K562 (cell line): ENCODE results near the gene TUBG2. TPM values are rescaled to one million over a fixed set of nuclear protein-coding genes. Genes with fewer than 3 reads are reported as not detected.

Source experiments
- ATAC-seq: fragments of 200-7000 bp; cut with Tn5 transposase; 3 replicates; pipeline ENCODE4 v1.9.1; 2020; ENCODE audit warnings: moderate library complexity
- BruUV-seq: library from RNA; stranded (reverse); fragments of 400-500 nt; replicated peaks from 2 replicates; lab custom pipeline; 2021; lab: Mats Ljungman, UMichigan
- CTCF ChIA-PET: fragments of 300-600 bp; formaldehyde crosslinking; extraction: SDS; loops from one replicate; lab custom pipeline; 2021; ENCODE audit warnings: low intra/inter-chr PET ratio; lab: Yijun Ruan, JAX
- POLR2A ChIA-PET: fragments of 300-600, 350-650 bp; sonication (Branson Sonifier 250); formaldehyde crosslinking; extraction: SDS; loops from one replicate; lab custom pipeline; 2021; ENCODE audit warnings: antibody characterized with exemption, inconsistent platforms; lab: Yijun Ruan, JAX
- DNase-seq, 4 experiments: peaks; one replicate each; pipeline versions ENCODE4 v3.0.0 to v3.0.0-alpha.2; 2011 to 2018; ENCODE audit warnings: low spot score in 3 of 4, mixed read lengths in 3 of 4; ENCODE audit errors: extremely low read depth in 1 of 4
- FAIRE-seq: peaks from 2 replicates; lab custom pipeline; 2011; peaks lifted over from hg19 to GRCh38; lab: Jason Lieb, UNC
- H2AFZ ChIP-seq: 2 replicates; pipeline ENCODE4 v1.6.0; 2011; ENCODE audit warnings: low read depth, low read length, control low read depth, inconsistent platforms
- H3K27ac ChIP-seq: fragments of 200-600 bp; 3 replicates; pipeline ENCODE4 v1.8.0; 2011; ENCODE audit warnings: low read depth, mild to moderate bottlenecking, control low read depth, inconsistent platforms, low read length, moderate library complexity, mixed read lengths; ENCODE audit errors: extremely low read depth
- H3K27me3 ChIP-seq, 2 experiments: fragments of 300-600 bp in 1 of 2; 2 replicates in 1 of 2; 3 replicates in 1 of 2; pipeline versions ENCODE4 v1.6.0 to v1.8.0; 2011; ENCODE audit warnings: inconsistent platforms in 2 of 2, low read length in 2 of 2, mild to moderate bottlenecking in 1 of 2, mixed read lengths in 1 of 2, moderate library complexity in 1 of 2; ENCODE audit not compliant: control insufficient read depth in 2 of 2, insufficient read depth in 2 of 2
- H3K36me3 ChIP-seq: fragments of 300-600 bp; 3 replicates; pipeline ENCODE4 v1.8.0; 2011; ENCODE audit warnings: mild to moderate bottlenecking, low read length, inconsistent platforms; ENCODE audit not compliant: control insufficient read depth, insufficient read depth
- H3K4me1 ChIP-seq, 2 experiments: fragments of 200-600 bp in 1 of 2; replicated peaks in 1 of 2; 2 replicates in 1 of 2; 3 replicates in 1 of 2; pipeline versions ENCODE4 v1.5.1 to v1.8.0; 2011; ENCODE audit warnings: inconsistent platforms in 2 of 2, low read length in 2 of 2, mild to moderate bottlenecking in 1 of 2, mixed read lengths in 1 of 2, moderate library complexity in 1 of 2; ENCODE audit not compliant: control insufficient read depth in 2 of 2, insufficient read depth in 2 of 2
- H3K4me2 ChIP-seq: 2 replicates; pipeline ENCODE4 v1.6.1; 2011; ENCODE audit warnings: low read length, control low read depth, inconsistent platforms, mixed read lengths; ENCODE audit not compliant: insufficient read depth
- H3K4me3 ChIP-seq: fragments of 200-600 bp; sonication (generic), shearing (Covaris generic); 2 replicates; pipeline ENCODE4 v1.5.1; 2016; ENCODE audit warnings: control low read depth, inconsistent platforms
- H3K79me2 ChIP-seq: fragments of 200-600 bp; 3 replicates; pipeline ENCODE4 v1.8.0; 2011; ENCODE audit warnings: low read length, inconsistent platforms; ENCODE audit not compliant: control insufficient read depth, insufficient read depth
- H3K9ac ChIP-seq, 2 experiments: 2 replicates each; pipeline versions ENCODE4 v1.6.0 to v1.6.1; 2011; ENCODE audit warnings: low read depth in 2 of 2, low read length in 2 of 2, control low read depth in 1 of 2, inconsistent platforms in 1 of 2, mild to moderate bottlenecking in 1 of 2, mixed read lengths in 1 of 2; ENCODE audit not compliant: insufficient read depth in 1 of 2
- H3K9me1 ChIP-seq: one replicate; pipeline ENCODE4 v1.6.0; 2011; ENCODE audit warnings: inconsistent platforms, mild to moderate bottlenecking, low read length, moderate library complexity; ENCODE audit not compliant: control insufficient read depth, insufficient read depth
- H3K9me3 ChIP-seq: replicated peaks from 2 replicates; pipeline ENCODE4 v1.5.1; 2011; ENCODE audit warnings: low read depth, low read length, inconsistent platforms; ENCODE audit not compliant: control insufficient read depth, insufficient read depth
- H4K20me1 ChIP-seq: replicated peaks from 2 replicates; pipeline ENCODE4 v1.6.1; 2011; ENCODE audit warnings: low read length, inconsistent platforms, mixed read lengths; ENCODE audit not compliant: control insufficient read depth, insufficient read depth
- ARID1B ChIP-seq: fragments of 450-650 bp; IDR thresholded peaks from 2 replicates; pipeline ENCODE4 v1.6.1; 2016; ENCODE audit warnings: antibody characterized with exemption, mild to moderate bottlenecking, inconsistent platforms
- CHCHD3 ChIP-seq: fragments of 250-450 bp; sonication (Bioruptor Pico); IDR thresholded peaks from 2 replicates; pipeline ENCODE4 v2.1.2; 2022; ENCODE audit warnings: mild to moderate bottlenecking
- CTBP1 ChIP-seq: fragments of 450-650 bp; IDR thresholded peaks from 2 replicates; pipeline ENCODE4 v1.6.1; 2016; ENCODE audit warnings: borderline replicate concordance
- ESRRA ChIP-seq: fragments of 450-650 bp; IDR thresholded peaks from 2 replicates; pipeline ENCODE4 v1.6.1; 2014; ENCODE audit warnings: low read depth, mild to moderate bottlenecking, moderate library complexity, borderline replicate concordance
- FOXA3 ChIP-seq, 2 experiments: fragments of 450-650 bp in 1 of 2; sonication (generic) in 1 of 2; formaldehyde crosslinking; IDR thresholded peaks in 1 of 2; conservative IDR thresholded peaks in 1 of 2; 2 replicates each; pipeline versions ENCODE4 v1.4.0 to v1.8.0; 2020 to 2022; ENCODE audit warnings: mild to moderate bottlenecking in 2 of 2, missing genetic modification reagents in 1 of 2
- GATAD2A ChIP-seq: fragments of 450-650 bp; IDR thresholded peaks from 2 replicates; pipeline ENCODE4 v1.6.1; 2017
- GTF2A2 ChIP-seq: IDR thresholded peaks from 2 replicates; pipeline ENCODE4 v1.6.1; 2016; ENCODE audit warnings: mild to moderate bottlenecking, missing genetic modification characterization, missing compliant biosample characterization
- MTA1 ChIP-seq: fragments of 450-650 bp; IDR thresholded peaks from 2 replicates; pipeline ENCODE4 v1.6.1; 2017; ENCODE audit warnings: borderline replicate concordance
- MXI1 ChIP-seq: IDR thresholded peaks from 2 replicates; pipeline ENCODE4 v1.6.1; 2011; ENCODE audit warnings: low read depth, mild to moderate bottlenecking, improper control_type of control experiment, low read length
- POLR2A ChIP-seq: fragments of 450-650 bp; conservative IDR thresholded peaks from 2 replicates; pipeline ENCODE4 v1.6.1; 2016
- RBM15 ChIP-seq: fragments of 200-400 bp; formaldehyde crosslinking; IDR thresholded peaks from 2 replicates; pipeline ENCODE4 v1.6.1; 2018; ENCODE audit warnings: mild to moderate bottlenecking, low read length, moderate library complexity; ENCODE audit not compliant: insufficient read depth
- SMARCC2 ChIP-seq: fragments of 450-650 bp; IDR thresholded peaks from 2 replicates; pipeline ENCODE4 v1.6.1; 2017; ENCODE audit warnings: antibody characterized with exemption, moderate library complexity, mild to moderate bottlenecking, low read depth
- SOX6 ChIP-seq: fragments of 450-650 bp; IDR thresholded peaks from 2 replicates; pipeline ENCODE4 v1.6.1; 2014; ENCODE audit warnings: mild to moderate bottlenecking
- STAG1 ChIP-seq: sonication (generic); formaldehyde crosslinking; IDR thresholded peaks from 2 replicates; pipeline ENCODE4 v1.5.0; 2020; ENCODE audit warnings: missing genetic modification reagents, borderline replicate concordance
- TCF7L2 ChIP-seq: fragments of 150-350 bp; IDR thresholded peaks from 2 replicates; pipeline ENCODE4 v1.6.1; 2016; ENCODE audit warnings: low read depth, mild to moderate bottlenecking, low read length, moderate library complexity
- TCFL5 ChIP-seq: fragments of 250-450 bp; sonication (Bioruptor Pico); conservative IDR thresholded peaks from 2 replicates; pipeline ENCODE4 v1.6.1; 2021; ENCODE audit warnings: mild to moderate bottlenecking, moderate library complexity, matching md5 sums
- ZEB2 ChIP-seq: fragments of 450-650 bp; IDR thresholded peaks from 2 replicates; pipeline ENCODE4 v1.6.1; 2016
- ZNF77 ChIP-seq: fragments of 250-450 bp; sonication (Bioruptor Pico); IDR thresholded peaks from 2 replicates; pipeline ENCODE4 v1.5.0; 2020
- WGBS: fragments of 100-300 bp; shearing (Covaris generic); methylation state at CpG from one replicate; pipeline ENCODE4 v1.1.6; 2016; ENCODE audit warnings: low coverage, mixed read lengths; ENCODE audit not compliant: insufficient coverage; ENCODE audit errors: missing lambda C conversion rate; 5-methylcytosine and 5-hydroxymethylcytosine counted together
- in situ Hi-C: fragments of 300-500 bp; cut with MboI; formaldehyde crosslinking; loops from 4 replicates; pipeline ENCODE4 v1.15.0; 2018; ENCODE audit warnings: inconsistent platforms, mixed read lengths
- intact Hi-C: fragments of 100-400 bp; cut with micrococcal nuclease; formaldehyde crosslinking; loops from 2 replicates; pipeline ENCODE4 v1.14.2; 2022
- polyA plus RNA-seq, 8 experiments: library from polyadenylated mRNA; depleted of rRNA in 4 of 8; stranded (reverse) in 5 of 8; unstranded in 3 of 8; fragments of >200 nt; fragmentation: Nextera tagmentation in 2 of 8; fragmentation: Illumina TruSeq in 1 of 8; extraction: Ambion mirVana in 2 of 8; extraction: Trizol in 1 of 8; gene quantifications; 2 replicates each; pipeline versions ENCODE4 v1.2.1 to v1.2.3, GENCODE V29; 2011 to 2014; ENCODE audit warnings: inconsistent platforms in 1 of 8, missing spikeins in 1 of 8
- total RNA-seq, 7 experiments: library from RNA; depleted of rRNA in 6 of 7; stranded (reverse); fragments of >200 nt in 6 of 7; fragmentation: Illumina TruSeq in 2 of 7; extraction: Trizol in 2 of 7; gene quantifications; 2 replicates each; pipeline versions ENCODE4 v1.2.1 to v1.2.3, GENCODE V29; 2011 to 2021; ENCODE audit warnings: low replicate concordance in 1 of 7
- TF ChIP-seq, protein P1 (sequence below): conservative IDR thresholded peaks from 2 replicates; pipeline ENCODE4 v1.6.1; 2011; ENCODE audit warnings: low read depth, mild to moderate bottlenecking, low read length; ENCODE audit not compliant: control insufficient read depth
- TF ChIP-seq, protein P2 (sequence below): sonication (generic); formaldehyde crosslinking; IDR thresholded peaks from 2 replicates; pipeline ENCODE4 v1.8.0; 2023; ENCODE audit warnings: mild to moderate bottlenecking, missing genetic modification reagents
- TF ChIP-seq, protein P3 (sequence below): fragments of 200-800 bp; sonication (Bioruptor generic); IDR thresholded peaks from 2 replicates; pipeline ENCODE4 v1.6.1; 2017; ENCODE audit warnings: missing genetic modification characterization, missing compliant biosample characterization

Gene TUBG2
- total and polyA plus RNA-seq, 9 of the 15 experiments (the other 6 are each of a cell fraction or from before 2014, with no cell fraction given), result 0.09 to 0.80 (median 0.24) TPM; not detected in 2

DNA sequence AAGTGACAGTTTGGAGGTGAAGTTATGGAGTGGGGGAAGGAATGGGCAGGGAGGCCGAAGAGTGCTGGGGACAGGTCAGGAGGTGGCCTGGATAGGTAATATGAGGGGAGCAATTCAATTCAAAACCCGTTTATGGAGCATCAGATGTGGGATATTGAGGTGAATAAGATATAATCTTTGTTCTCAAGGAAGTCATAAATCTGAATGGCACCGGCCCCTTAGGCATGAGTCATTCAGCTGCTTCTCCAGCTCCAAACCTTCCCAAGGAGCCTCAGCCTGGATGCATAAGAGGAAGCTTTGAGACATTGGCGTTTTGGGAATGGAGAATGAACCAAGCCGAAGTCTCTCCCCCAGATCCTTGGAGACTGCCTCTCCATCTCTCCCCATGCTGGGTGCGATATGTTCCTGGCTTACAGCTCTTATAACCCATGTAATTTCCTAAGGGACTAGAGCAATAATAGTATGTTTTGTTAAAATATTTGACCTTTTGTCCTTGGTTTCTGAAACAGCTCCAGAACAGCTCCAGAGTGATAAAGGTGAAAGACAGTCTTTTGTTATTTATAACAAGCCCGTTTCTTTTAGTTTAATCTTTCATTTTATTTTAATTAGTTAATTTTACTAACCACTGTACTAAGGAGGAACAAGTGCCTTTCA is 1.7 kb downstream of the TUBG2 start:
- H3K27me3 ChIP-seq, result no peaks in the 10 kb centered on the region
- H3K9me3 ChIP-seq, result no peaks in the 10 kb centered on the region
- ChIA-PET POLR2A (interaction anchor here (0.7 to 1.5 kb wide), 7 partner anchors 9 to 96 kb away, joined by 3 to 7 read pairs (median 5); no protein-coding TSS in a partner anchor), CTCF (interaction anchor here (0.5 kb wide), 1 partner anchor 15 kb away, joined by 3 read pairs; no protein-coding TSS in a partner anchor)
- no peaks in the 10 kb centered on the region for H4K20me1 ChIP-seq
- peak overlapping the region; percentile 15 to 31; a peak in 2 of 4 replicates for H3K9ac ChIP-seq
- peak overlapping the region; percentile 46; the same call in 1 of the 2 replicates for H3K4me2 ChIP-seq
- intact Hi-C loops, result no loop called here
- H3K79me2 ChIP-seq, result no peaks in the 10 kb centered on the region
- ATAC-seq (peak; percentile 71), FAIRE-seq (peak; percentile 46), DNase-seq (peak in 2 of 4 experiments; percentile 63 to 67)
- no peaks in the 10 kb centered on the region for H3K36me3 ChIP-seq
- no peaks in the 10 kb centered on the region for H3K9me1 ChIP-seq
- H2AFZ ChIP-seq, result peak overlapping the region; percentile 25
- no TSS peak for BruUV-seq
- in situ Hi-C loops, result no loop called here
- peak overlapping the region; percentile 44; the same call in 1 of the 3 replicates for H3K27ac ChIP-seq
- WGBS, result 15% methylated on average over 7 of the region's 7 CpGs
- no peak overlapping the region for H3K4me3 ChIP-seq
- H3K4me1 ChIP-seq, result peaks cover 14 to 20% of the 10 kb centered on the region in 2 experiments
- no peak for TF ChIP-seq STAG1 (CRISPR knock-in tag)
- no peak for TF ChIP-seq TCF7L2
- peak; percentile 52 for TF ChIP-seq MTA1
- peak; percentile 43; the same call in 1 of the 2 replicates for TF ChIP-seq SOX6
- TF ChIP-seq RBM15, result no peak
- TF ChIP-seq, protein P1, sequence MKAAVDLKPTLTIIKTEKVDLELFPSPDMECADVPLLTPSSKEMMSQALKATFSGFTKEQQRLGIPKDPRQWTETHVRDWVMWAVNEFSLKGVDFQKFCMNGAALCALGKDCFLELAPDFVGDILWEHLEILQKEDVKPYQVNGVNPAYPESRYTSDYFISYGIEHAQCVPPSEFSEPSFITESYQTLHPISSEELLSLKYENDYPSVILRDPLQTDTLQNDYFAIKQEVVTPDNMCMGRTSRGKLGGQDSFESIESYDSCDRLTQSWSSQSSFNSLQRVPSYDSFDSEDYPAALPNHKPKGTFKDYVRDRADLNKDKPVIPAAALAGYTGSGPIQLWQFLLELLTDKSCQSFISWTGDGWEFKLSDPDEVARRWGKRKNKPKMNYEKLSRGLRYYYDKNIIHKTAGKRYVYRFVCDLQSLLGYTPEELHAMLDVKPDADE, result no peak; the same call in 1 of the 2 replicates
- TF ChIP-seq, protein P2, sequence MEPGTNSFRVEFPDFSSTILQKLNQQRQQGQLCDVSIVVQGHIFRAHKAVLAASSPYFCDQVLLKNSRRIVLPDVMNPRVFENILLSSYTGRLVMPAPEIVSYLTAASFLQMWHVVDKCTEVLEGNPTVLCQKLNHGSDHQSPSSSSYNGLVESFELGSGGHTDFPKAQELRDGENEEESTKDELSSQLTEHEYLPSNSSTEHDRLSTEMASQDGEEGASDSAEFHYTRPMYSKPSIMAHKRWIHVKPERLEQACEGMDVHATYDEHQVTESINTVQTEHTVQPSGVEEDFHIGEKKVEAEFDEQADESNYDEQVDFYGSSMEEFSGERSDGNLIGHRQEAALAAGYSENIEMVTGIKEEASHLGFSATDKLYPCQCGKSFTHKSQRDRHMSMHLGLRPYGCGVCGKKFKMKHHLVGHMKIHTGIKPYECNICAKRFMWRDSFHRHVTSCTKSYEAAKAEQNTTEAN (CRISPR knock-in tag), result no peak
- TF ChIP-seq ARID1B, result peak; percentile 83
- TF ChIP-seq FOXA3 (CRISPR knock-in tag; conservative IDR thresholded peaks at IDR 0.05 in 1 of 2, IDR thresholded peaks at IDR 0.05 in 1 of 2), result no peak
- no peak for TF ChIP-seq POLR2A
- TF ChIP-seq CTBP1, result peak; percentile 76
- TF ChIP-seq MXI1, result no peak
- peak; percentile 71 for TF ChIP-seq ZEB2
- TF ChIP-seq, protein P3, sequence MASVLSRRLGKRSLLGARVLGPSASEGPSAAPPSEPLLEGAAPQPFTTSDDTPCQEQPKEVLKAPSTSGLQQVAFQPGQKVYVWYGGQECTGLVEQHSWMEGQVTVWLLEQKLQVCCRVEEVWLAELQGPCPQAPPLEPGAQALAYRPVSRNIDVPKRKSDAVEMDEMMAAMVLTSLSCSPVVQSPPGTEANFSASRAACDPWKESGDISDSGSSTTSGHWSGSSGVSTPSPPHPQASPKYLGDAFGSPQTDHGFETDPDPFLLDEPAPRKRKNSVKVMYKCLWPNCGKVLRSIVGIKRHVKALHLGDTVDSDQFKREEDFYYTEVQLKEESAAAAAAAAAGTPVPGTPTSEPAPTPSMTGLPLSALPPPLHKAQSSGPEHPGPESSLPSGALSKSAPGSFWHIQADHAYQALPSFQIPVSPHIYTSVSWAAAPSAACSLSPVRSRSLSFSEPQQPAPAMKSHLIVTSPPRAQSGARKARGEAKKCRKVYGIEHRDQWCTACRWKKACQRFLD (CRISPR knock-in tag), result no peak
- TF ChIP-seq ZNF77 (CRISPR knock-in tag), result no peak
- TF ChIP-seq SMARCC2, result peak; percentile 82
- TF ChIP-seq GTF2A2 (tag), result no peak
- TF ChIP-seq TCFL5 (CRISPR knock-in tag), result no peak
- TF ChIP-seq CHCHD3 (CRISPR knock-in tag), result no peak
- peak; percentile 37; the same call in 1 of the 2 replicates for TF ChIP-seq GATAD2A
- TF ChIP-seq ESRRA, result peak; percentile 95; the same call in 1 of the 2 replicates
